ENCODE results near the gene TBRG4. TPM values are rescaled to one million over a fixed set of nuclear protein-coding genes. Genes with fewer than 3 reads are reported as not detected.
"Not testable (repeated sequence)": the region's sequence is repeated elsewhere in the genome, so short reads cannot be mapped to it uniquely, and the experiment has no call there.

TBRG4 gene
- polyA plus RNA-seq, 3 donors = 51.2 to 59.1 (median 54.6) TPM

GRCh38 chr7:45118889-45119331, 7.4 kb upstream of the TBRG4 start:
- DNase-seq (ENCODE audit: low read depth in 3 of 3, low spot score in 2 of 3) = no peak

GRCh38 chr7:45118292-45118691, 6.8 kb upstream of the TBRG4 start:
- DNase-seq (ENCODE audit: low read depth in 3 of 3, low spot score in 2 of 3) = no peak

GRCh38 chr7:45117582-45117981, 6.1 kb upstream of the TBRG4 start:
- no peak for DNase-seq (ENCODE audit: low read depth in 3 of 3, low spot score in 2 of 3)

GRCh38 chr7:45116048-45116447, 4.6 kb upstream of the TBRG4 start:
- DNase-seq (ENCODE audit: low read depth in 3 of 3, low spot score in 2 of 3) = no peak

DNA sequence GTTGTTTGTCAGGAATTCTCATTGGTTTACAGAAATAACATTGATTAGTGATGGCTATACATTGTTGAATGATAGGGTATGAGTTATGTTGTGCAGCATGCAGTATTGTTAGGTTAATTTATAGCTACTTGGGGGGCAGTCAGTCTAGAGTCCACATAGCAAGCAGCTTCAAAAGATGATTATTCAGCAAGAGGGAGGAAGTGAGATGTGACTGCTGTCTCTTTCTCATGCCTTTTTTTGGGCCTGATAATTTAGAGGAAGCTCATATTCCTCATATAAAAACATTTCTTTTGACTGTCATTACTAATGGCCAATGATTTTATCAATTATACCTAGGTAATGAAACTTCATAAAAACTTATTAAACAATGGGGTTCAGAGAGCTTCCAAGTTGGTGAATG, 3.4 kb upstream of the TBRG4 start:
- no peak for DNase-seq (ENCODE audit: low read depth in 3 of 3, low spot score in 2 of 3)

DNA sequence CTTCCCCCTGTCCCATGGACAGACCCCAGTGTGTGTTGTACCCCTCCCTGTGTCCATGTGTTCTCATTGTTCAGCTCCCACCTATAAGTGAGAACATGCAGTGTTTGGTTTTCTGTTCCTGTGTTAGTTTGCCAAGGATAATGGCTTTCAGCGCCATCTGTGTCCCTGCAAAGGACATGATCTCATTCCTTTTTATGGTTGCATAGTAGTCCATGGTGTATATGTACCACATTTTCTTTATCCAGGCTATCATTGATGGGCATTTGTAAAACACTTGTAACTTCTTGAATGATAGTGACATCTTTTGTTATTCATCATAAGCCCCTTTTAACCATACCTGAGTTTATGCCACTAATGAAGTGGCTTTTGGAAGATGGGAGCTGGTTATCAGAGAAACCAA, 2.8 kb upstream of the TBRG4 start:
- not testable (repeated sequence) for DNase-seq (ENCODE audit: low read depth in 3 of 3, low spot score in 2 of 3)

- no peak for DNase-seq (ENCODE audit: low read depth in 3 of 3, low spot score in 2 of 3)
Observed at GRCh38 chr7:45112648-45113047, 1.2 kb upstream of the TBRG4 start.

GRCh38 chr7:45108863-45109262, 2.6 kb downstream of the TBRG4 start:
- DNase-seq (ENCODE audit: low read depth in 3 of 3, low spot score in 2 of 3) = no peak

DNA sequence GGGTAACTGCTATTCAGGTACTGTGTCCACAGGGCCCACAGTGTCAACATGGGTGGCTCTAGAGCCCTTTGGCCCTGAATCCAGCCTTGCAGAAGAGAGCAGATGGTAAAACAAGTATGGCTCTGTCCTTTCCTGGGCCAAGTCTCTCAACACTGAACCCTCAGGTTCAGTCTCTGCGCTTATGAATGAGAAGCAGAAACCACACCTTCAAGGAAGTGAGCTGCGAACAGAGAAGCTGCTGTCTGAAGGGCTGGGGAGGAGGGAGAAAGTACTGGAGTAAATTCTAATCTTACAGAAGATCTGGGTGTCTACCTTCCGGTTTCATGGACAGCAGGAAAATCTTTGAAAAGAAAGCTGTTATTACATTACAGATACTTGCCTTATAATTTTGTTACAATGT, 4.1 kb downstream of the TBRG4 start:
- no peak for DNase-seq (ENCODE audit: low read depth in 3 of 3, low spot score in 2 of 3)

DNA sequence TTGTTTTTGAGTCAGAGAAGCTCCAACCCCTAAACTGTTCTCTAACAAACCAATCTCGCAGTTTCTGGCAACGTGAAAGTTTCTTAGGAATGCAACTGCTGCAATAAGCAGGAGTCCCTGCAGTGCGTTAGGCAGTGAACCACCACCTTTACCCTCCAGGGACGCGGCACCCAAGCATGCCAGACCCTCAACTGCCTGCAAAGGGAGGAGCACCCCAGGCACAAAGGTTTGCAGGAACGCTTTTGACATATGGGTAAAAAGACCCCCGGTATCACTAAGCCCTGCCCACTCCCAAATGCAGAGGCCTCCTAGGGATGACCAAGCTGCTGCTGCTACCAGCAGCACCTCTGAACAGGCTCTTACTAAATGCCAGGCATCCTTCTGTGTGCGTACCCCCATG, 4.7 kb downstream of the TBRG4 start:
- no peak for DNase-seq (ENCODE audit: low read depth in 3 of 3, low spot score in 2 of 3)

- DNase-seq (ENCODE audit: low read depth in 3 of 3, low spot score in 2 of 3) = no peak
Observed at GRCh38 chr7:45105588-45106188, 5.8 kb downstream of the TBRG4 start.

- DNase-seq (ENCODE audit: low read depth in 3 of 3, low spot score in 2 of 3) = no peak
Observed at GRCh38 chr7:45104844-45105587, 6.5 kb downstream of the TBRG4 start.

DNA sequence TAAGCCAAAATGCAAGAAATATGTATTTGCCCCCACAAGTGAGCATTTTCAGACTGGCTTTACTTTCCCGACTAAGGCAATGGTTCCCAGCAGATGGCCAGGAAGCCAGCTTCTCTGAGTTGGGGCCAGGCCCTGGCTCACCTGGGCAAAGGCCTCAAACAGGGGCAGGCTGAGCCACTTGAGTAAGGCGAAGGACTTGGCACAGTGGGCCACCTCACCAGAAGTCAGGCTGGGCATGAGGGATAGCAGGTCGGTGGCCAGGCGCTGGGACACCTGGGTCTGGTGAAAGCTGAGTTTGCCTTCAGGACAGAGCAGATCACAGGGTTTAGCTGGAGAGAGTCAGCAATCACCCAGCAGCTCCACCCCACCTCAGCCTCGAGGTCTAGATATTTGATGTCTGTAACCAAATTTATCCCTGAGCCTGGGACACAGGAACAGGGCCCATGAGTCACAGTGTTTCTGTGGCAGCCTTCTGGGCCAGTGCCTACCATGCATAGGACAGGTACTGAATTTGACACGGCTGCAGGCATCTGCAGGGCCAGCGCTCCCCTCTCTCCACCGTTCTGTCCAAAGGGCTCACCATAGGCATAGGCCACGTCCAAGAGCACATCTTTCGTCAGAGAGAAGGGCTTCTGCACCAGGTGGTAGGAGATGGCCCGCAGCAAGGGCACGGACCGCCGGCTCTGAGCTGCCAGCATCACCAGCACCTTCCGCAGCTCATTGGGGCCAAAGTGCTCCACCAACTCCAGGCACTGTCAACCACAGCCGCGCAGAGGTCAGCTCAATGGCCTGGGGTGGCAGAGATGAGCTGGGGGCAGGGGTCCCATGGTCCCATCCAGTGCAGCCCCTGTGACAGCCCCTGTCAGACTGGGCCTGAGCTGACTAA, 7.3 kb downstream of the TBRG4 start:
- DNase-seq (ENCODE audit: low read depth in 3 of 3, low spot score in 2 of 3) = no peak

DNA sequence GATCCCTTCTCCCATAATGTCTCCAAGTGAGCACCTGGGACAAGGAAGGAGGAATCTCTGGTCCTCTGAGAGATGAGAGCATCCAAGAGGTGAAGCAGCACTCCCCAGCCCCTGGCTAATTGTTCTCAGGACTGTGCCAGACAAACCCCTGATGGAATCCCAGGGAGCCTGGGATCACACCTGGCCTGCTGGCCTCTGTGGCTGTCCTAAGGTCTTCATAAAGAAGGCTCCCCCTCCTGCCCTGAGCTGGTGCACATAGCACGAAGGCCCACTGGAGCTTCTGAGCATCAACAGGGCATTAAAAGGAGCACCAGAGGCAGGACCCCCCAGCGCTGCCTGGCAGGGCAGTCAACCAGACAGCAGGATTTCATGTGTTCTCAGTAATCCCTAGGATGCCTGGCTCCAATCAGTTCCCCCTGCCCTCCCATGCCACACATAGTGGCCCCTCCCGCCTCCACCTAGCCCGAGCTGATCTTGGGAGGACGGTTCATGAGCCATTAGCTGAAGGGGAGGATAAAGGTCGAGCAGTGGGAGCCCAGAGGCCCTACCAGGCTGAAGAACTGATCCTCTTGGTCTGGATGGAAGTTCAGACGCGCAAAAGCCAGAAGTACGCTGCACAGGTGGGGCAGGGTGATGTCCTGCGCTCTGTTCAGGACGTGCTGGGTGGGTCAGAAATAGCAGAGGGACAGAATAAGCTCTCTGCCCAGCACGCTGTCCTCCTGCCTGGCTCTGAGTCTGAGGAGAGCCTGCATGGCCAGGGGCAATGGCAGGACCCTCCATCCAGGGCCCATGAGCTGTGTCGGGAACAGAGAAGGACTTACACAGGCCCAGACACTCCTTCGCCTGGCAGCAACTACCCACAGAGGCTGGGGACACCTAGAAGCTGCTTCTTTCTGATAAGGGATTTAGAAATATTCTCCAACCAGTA, 8.4 kb downstream of the TBRG4 start:
- no peak for DNase-seq (ENCODE audit: low read depth in 3 of 3, low spot score in 2 of 3)

DNA sequence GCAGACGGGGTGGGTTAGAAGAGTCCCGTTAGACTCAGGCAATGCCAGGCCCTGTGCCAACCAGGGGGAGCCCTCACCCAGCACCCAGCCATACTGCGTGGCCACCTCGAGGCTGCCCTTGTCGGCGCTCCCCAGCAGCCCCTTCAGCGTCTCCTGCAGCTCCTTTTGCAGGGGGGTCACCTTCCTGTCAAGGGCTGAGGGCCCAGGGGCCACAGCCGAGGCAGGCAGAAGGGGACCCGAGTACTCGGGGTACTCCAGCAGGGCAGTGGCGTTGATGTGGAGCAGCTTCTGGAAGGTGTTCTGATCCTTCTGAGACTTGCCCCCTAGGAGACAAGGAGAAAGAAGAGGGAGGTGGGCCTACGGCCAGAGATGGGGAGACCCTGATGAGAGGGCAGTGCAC, 9.7 kb downstream of the TBRG4 start:
- DNase-seq (ENCODE audit: low read depth in 3 of 3, low spot score in 2 of 3) = no peak

DNA sequence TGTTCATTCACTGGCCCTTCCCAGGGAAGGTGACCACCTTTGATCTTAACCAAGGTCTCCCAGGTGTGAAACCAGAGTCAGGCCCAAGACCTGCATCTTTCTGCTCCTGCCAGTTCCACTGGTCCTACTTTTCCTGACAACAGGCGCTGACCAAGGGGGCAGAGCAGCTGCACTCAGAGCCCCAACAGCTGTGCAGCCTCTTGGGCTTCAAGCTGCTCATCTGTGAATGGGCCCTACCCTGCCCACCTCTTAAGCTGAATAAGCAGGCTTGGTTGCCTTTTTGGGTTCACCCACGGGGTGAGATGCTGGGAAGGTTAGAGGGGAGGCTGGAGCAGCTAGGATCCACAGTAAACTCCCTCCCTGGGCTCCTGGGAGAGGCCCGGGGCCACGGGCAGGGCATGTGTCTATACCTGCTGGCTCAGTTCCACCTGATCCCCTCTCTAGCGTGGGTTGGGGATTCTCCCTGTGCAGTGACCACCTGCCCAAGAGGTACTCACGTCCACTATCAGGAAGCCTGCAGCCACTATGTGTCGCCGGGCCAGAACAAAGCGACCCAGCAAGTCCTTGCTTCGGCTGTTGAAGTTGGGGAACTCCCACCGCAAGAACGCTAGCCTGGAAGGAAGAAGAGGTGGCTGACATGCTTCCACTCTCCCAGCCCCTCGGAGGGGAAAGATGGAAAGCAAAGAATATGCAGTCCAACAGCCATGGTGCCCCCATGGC, 10.6 kb downstream of the TBRG4 start:
- no peak for DNase-seq (ENCODE audit: low read depth in 3 of 3, low spot score in 2 of 3)

- DNase-seq (ENCODE audit: low read depth in 3 of 3, low spot score in 2 of 3) = no peak
Observed at GRCh38 chr7:45099891-45100760, 11.4 kb downstream of the TBRG4 start.

- DNase-seq (ENCODE audit: low read depth in 3 of 3, low spot score in 2 of 3) = no peak
Observed at GRCh38 chr7:45098983-45099839, 12.3 kb downstream of the TBRG4 start.

All from right renal cortex interstitium (tissue), 3 donors.